Right lobe of liver (tissue), 4 donors: ENCODE results near the gene GOLT1A.

Experiments used
- CTCF ChIP-seq, 4 donors: fragments of 200-600 bp in 3 of 4; fragments of 450-650 bp in 1 of 4; IDR thresholded peaks; one replicate each; pipeline versions ENCODE4 v1.5.1 to v1.8.0; 2016 to 2022; ENCODE audit warnings: antibody characterized with exemption in 4 of 4, mild to moderate bottlenecking in 2 of 4
- POLR2A ChIP-seq: fragments of 450-650 bp; IDR thresholded peaks from one replicate; pipeline ENCODE4 v1.6.1; 2017; ENCODE audit warnings: antibody characterized with exemption, mild to moderate bottlenecking
- donor health status: DM: no; HTN: no; CAD: no.
- donor health status: DM: no; HTN: no; CAD: no.
- donor health status: DM: no; HTN: yes; CAD: no.

GRCh38 chr1:204161609-204162493 is 51.9 kb downstream of the GOLT1A start:
- no peak for TF ChIP-seq POLR2A
- no peak for TF ChIP-seq CTCF (IDR thresholded peaks at IDR 0.05)
